Lower leg skin (tissue), 4 donors: ENCODE data around the gene TRIM71. TPM values are rescaled to one million over a fixed set of nuclear protein-coding genes. Genes with fewer than 3 reads are reported as not detected.
"Not testable (repeated sequence)": the region's sequence is repeated elsewhere in the genome, so short reads cannot be mapped to it uniquely, and the experiment has no call there.

Experiments used
- DNase-seq, 2 donors: peaks; one replicate each; pipeline ENCODE4 v3.0.0-alpha.2; 2019; ENCODE audit warnings: low spot score in 2 of 2
- H3K4me3 ChIP-seq: fragments of 200-600 bp; sonication (generic); 2 replicates; pipeline ENCODE4 v1.5.1; 2017; ENCODE audit warnings: mild to moderate bottlenecking, low read depth; ENCODE audit not compliant: poor library complexity, severe bottlenecking
- POLR2A ChIP-seq, 2 donors: fragments of 450-650 bp; IDR thresholded peaks; one replicate each; pipeline ENCODE4 v1.6.1; 2016 to 2017; ENCODE audit warnings: antibody characterized with exemption in 2 of 2, mild to moderate bottlenecking in 1 of 2, moderate library complexity in 1 of 2
- WGBS, 2 donors: methylation state at CpG; one replicate each; pipeline ENCODE4 v1.1.5; 2018; 5-methylcytosine and 5-hydroxymethylcytosine counted together
- intact Hi-C: fragments of 100-400 bp; cut with DNase I; formaldehyde crosslinking; loops from one replicate; pipeline ENCODE4 v1.15.0; 2023; ENCODE audit warnings: low total_unique reads
- total RNA-seq, 4 donors: library from RNA; depleted of rRNA; stranded (reverse); fragments of >200 nt; gene quantifications; one replicate each; pipeline ENCODE4 v1.1.0, GENCODE V29; 2016
- TF ChIP-seq, protein P1 (sequence below), 3 donors: fragments of 450-650 bp; IDR thresholded peaks; one replicate each; pipeline ENCODE4 v1.5.1; 2016; ENCODE audit warnings: antibody characterized with exemption in 3 of 3, mild to moderate bottlenecking in 3 of 3, moderate library complexity in 2 of 3

Gene TRIM71
- total RNA-seq, 4 donors from 2014 or later, result 0.03 TPM; not detected in 3

DNA sequence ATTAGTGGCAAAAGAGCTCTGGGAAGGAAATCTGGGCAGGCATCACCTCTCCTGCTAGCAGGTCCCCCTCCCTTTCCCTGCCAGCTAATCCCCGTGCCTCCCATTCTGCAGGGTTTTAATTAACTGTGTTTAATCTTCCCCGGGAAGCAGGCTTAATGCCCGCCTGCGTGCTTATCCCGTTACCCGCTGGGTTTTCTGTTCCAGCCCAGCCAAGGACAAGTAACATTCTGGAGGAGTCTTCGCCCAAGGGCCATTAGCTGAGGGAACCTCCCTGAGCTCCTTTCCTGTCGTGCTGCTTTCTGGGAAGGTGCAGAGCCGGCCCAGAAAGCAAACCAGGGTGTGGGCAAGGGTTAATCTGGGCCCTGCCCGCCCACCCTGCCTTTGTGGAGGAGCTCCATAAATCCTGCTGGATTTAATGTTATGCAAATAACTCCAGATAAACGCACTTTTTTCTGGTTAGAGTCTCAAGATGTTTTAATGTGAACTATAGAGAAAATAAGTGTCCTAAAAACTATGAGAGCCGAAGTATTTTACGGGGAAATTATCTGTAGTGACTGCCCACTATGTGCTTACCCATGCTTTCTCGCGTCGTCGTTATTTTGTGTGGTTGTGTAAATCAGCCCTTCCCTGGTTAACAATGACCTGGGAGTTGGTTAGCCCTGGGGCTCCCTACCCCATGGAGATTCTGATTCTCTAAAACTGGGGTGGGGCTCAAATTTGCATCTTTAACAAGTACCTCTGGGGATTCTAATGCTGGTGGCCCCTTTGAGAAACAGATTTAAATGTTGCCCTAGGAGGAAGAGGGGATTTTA lies 25.9 kb downstream of the TRIM71 start:
- 64 to 65% methylated on average over 17 of the region's 17 CpGs for WGBS, 2 donors
- no peak overlapping the region for H3K4me3 ChIP-seq
- DNase-seq, result peak in 1 of 2 donors; percentile 62
- intact Hi-C loops, result no loop called here
- no peak for TF ChIP-seq POLR2A (IDR thresholded peaks at IDR 0.05)
- TF ChIP-seq, protein P1, sequence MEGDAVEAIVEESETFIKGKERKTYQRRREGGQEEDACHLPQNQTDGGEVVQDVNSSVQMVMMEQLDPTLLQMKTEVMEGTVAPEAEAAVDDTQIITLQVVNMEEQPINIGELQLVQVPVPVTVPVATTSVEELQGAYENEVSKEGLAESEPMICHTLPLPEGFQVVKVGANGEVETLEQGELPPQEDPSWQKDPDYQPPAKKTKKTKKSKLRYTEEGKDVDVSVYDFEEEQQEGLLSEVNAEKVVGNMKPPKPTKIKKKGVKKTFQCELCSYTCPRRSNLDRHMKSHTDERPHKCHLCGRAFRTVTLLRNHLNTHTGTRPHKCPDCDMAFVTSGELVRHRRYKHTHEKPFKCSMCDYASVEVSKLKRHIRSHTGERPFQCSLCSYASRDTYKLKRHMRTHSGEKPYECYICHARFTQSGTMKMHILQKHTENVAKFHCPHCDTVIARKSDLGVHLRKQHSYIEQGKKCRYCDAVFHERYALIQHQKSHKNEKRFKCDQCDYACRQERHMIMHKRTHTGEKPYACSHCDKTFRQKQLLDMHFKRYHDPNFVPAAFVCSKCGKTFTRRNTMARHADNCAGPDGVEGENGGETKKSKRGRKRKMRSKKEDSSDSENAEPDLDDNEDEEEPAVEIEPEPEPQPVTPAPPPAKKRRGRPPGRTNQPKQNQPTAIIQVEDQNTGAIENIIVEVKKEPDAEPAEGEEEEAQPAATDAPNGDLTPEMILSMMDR (IDR thresholded peaks at IDR 0.05), result no peak

DNA sequence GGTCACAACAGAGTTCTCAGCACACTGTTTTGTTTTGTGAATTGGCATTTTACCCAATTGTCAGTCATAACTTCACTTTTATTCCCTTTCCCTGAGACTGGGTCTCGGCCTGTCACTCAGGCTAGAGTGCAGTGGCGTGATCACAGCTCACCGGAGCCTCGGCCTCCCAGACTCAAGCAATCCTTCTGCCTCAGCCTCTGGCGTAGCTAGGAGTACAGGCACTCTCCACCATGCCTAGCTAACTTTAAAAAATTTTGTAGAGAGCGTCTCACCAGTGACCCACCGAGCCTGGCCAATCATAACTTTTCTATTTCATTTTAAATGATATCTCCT lies 26.5 kb downstream of the TRIM71 start:
- intact Hi-C loops, result no loop called here
- no peak for DNase-seq
- 90 to 93% methylated on average over 7 of the region's 7 CpGs for WGBS, 2 donors
- TF ChIP-seq, protein P1 (IDR thresholded peaks at IDR 0.05), result no peak
- TF ChIP-seq POLR2A (IDR thresholded peaks at IDR 0.05), result no peak
- H3K4me3 ChIP-seq, result no peak overlapping the region

DNA sequence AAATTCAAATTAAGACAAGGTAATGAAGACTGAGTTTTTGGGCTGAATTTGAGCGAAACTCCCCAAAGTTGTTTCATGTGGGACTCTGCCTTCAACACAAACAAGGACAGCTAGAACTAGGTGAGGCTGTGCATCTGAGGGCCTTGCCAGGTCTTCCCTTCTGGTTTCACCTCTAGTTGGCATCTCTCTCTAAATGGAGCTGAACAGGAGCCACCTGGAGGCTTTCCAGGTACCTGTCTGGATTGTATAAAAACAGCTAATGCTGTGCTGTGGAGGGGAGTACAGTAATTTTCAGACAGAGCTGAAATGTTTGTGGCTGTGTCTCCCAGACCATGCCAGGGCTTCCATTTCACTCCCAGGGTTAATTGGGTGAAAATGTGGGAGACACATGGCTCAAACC lies 27.1 kb downstream of the TRIM71 start:
- TF ChIP-seq, protein P1 (IDR thresholded peaks at IDR 0.05), result no peak
- no peak for TF ChIP-seq POLR2A (IDR thresholded peaks at IDR 0.05)
- intact Hi-C loops, result no loop called here
- 85 to 91% methylated on average over 1 of the region's 1 CpG for WGBS, 2 donors
- H3K4me3 ChIP-seq, result no peak overlapping the region
- DNase-seq, result no peak

DNA sequence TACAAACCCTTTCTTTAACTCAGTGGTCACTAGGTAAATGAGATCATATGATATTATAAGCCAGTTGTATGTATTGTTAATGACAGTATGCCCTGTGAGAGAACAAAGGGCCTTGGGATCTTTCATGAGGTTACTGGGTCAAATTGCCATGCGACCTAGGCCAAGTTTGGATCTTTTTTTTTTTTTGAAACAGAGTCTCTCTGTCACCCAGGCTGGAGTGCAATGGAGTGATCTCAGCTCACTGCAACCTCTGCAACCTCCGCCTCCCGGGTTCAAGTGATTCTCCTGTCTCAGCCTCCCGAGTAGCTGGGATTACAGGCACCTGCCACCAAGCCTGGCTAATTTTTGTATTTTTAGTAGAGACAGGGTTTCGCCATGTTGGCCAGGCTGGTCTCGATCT lies 27.7 kb downstream of the TRIM71 start:
- WGBS, 2 donors, result 90 to 98% methylated on average over 6 of the region's 6 CpGs
- intact Hi-C loops, result not testable (repeated sequence)
- DNase-seq, result peak in 1 of 2 donors; percentile 14

DNA sequence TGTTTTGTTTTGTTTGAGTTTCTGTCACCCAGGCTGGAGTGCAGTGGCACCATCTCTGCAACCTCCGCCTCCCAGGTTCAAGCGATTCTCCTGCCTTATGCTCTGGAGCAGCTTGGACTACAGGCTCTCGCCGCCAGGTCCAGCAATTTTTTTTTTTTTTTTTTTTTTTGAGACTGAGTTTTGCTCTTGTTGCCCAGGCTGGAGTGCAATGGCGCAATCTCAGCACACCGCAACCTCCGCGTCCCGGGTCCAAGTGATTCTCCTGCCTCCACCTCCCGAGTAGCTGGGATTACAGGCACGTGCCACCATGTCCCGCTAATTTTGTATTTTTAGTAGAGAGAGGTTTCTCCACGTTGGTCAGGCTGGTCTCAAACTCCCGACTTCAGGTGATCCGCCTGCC lies 29.2 kb downstream of the TRIM71 start:
- DNase-seq, result peak in 1 of 2 donors; percentile 62
- 85 to 92% methylated on average over 15 of the region's 15 CpGs for WGBS, 2 donors
- intact Hi-C loops, H3K4me3 ChIP-seq: not testable (repeated sequence)

More for the DNA sequence above, 27.7 kb downstream of the TRIM71 start:
- H3K4me3 ChIP-seq, result not testable (repeated sequence)

DNA sequence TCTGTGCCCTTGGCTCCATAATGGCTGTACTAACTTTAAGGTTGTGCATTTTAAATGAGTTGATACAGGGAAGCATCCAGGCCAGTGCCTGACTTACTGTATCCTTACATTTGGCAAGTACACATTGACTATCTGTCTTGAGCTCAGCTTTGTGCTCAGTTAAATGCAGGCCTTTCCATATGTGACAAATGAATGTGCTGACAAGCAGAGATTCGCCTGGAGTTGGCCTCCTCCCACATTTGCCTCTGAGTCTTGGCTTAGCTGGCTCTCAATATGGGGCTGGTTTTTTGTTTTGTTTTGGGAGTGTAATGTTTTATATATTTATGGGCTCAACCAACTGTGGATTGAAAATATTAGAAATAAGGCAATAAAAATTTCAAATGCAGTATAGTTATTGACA lies 29.7 kb downstream of the TRIM71 start:
- H3K4me3 ChIP-seq, result no peak overlapping the region
- no peak for DNase-seq
- intact Hi-C loops, result no loop called here
- no peak for TF ChIP-seq POLR2A (IDR thresholded peaks at IDR 0.05)
- TF ChIP-seq, protein P1 (IDR thresholded peaks at IDR 0.05), result no peak
- 21 to 39% methylated on average over 1 of the region's 1 CpG for WGBS, 2 donors

DNA sequence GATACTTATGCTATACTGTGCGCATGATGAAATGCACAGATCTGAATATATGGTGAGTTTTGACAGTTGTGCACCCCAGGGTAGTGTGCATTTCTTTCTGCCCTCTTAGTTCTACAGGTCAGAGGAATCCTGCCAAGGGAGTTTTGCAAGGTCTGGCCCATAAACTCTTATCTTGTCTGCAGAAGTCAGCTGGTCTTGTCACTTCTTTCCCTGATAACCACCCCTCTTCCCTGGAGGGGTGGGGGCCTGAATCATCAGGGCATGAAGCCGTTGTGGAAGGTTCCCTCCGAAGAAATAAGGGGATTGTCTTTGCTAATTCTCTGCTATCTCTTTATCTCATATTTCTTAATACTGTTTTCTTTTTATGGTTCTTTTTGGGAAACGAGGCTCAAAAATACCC lies 30.4 kb downstream of the TRIM71 start:
- no peak for DNase-seq
- no peak overlapping the region for H3K4me3 ChIP-seq
- 52 to 56% methylated on average over 4 of the region's 4 CpGs for WGBS, 2 donors
- intact Hi-C loops, result no loop called here
- no peak for TF ChIP-seq POLR2A (IDR thresholded peaks at IDR 0.05)
- TF ChIP-seq, protein P1 (IDR thresholded peaks at IDR 0.05), result no peak
